Osteoblast (primary cell): ENCODE results near the gene HNRNPM. TPM values are rescaled to one million over a fixed set of nuclear protein-coding genes. Genes with fewer than 3 reads are reported as not detected.
A peak's percentile ranks its signal among the peaks of the same experiment; 100 is the strongest.
"Not testable (repeated sequence)": the region's sequence is repeated elsewhere in the genome, so short reads cannot be mapped to it uniquely, and the experiment has no call there.

ENCODE experiments used
- DNase-seq: peaks from one replicate; pipeline ENCODE4 v3.0.0; 2011; ENCODE audit warnings: low spot score, mixed read lengths; ENCODE audit not compliant: insufficient read length; ENCODE audit errors: missing footprints
- H2AFZ ChIP-seq: 2 replicates; pipeline ENCODE4 v1.6.0; 2011; ENCODE audit warnings: mild to moderate bottlenecking, low read length
- H3K27ac ChIP-seq: 2 replicates; pipeline ENCODE4 v1.5.1; 2011; ENCODE audit warnings: mild to moderate bottlenecking, low read depth, low read length, moderate library complexity
- H3K27me3 ChIP-seq: 2 replicates; pipeline ENCODE4 v1.6.0; 2012; ENCODE audit warnings: mild to moderate bottlenecking, control low read depth, inconsistent platforms, low read length, moderate library complexity; ENCODE audit not compliant: insufficient read depth
- H3K36me3 ChIP-seq: 2 replicates; pipeline ENCODE4 v1.5.1; 2011; ENCODE audit warnings: mild to moderate bottlenecking, low read length, control low read depth, moderate library complexity; ENCODE audit not compliant: insufficient read depth
- H3K4me1 ChIP-seq: 2 replicates; pipeline ENCODE4 v1.5.1; 2011; ENCODE audit warnings: mild to moderate bottlenecking, low read length, control low read depth, moderate library complexity; ENCODE audit not compliant: insufficient read depth
- H3K4me2 ChIP-seq: 2 replicates; pipeline ENCODE4 v1.6.0; 2011; ENCODE audit warnings: mild to moderate bottlenecking, low read length; ENCODE audit not compliant: insufficient read depth
- H3K4me3 ChIP-seq: fragments of 200-600 bp; sonication (generic); 3 replicates; pipeline ENCODE4 v1.5.1; 2012; ENCODE audit warnings: mild to moderate bottlenecking, low read length, inconsistent platforms; ENCODE audit not compliant: insufficient read depth
- H3K79me2 ChIP-seq: 2 replicates; pipeline ENCODE4 v1.6.0; 2012; ENCODE audit warnings: mild to moderate bottlenecking, low read length, control low read depth, inconsistent platforms; ENCODE audit not compliant: insufficient read depth
- H3K9me3 ChIP-seq: 2 replicates; pipeline ENCODE4 v1.5.1; 2011; ENCODE audit warnings: low read depth, low read length, control low read depth
- H4K20me1 ChIP-seq: 2 replicates; pipeline ENCODE4 v1.6.0; 2012; ENCODE audit warnings: mild to moderate bottlenecking, low read length, control low read depth; ENCODE audit not compliant: insufficient read depth
- CTCF ChIP-seq: IDR thresholded peaks from 2 replicates; pipeline ENCODE4 v1.5.1; 2011; ENCODE audit warnings: mild to moderate bottlenecking, low read depth, low read length, moderate library complexity; ENCODE audit errors: extremely low read depth
- total RNA-seq: library from RNA; depleted of rRNA; stranded (reverse); fragments of >200 nt; gene quantifications from 2 replicates; pipeline ENCODE4 v1.2.3, GENCODE V29; 2012

The HNRNPM gene
- total RNA-seq, 1 donor: 39.4 TPM

GRCh38 chr19:8401981-8402411 lies 42.8 kb upstream of the HNRNPM start:
- Histone ChIP-seq H3K9me3 (no peaks in the 10 kb centered on the region), H3K4me1 (peaks cover 6% of the 10 kb centered on the region), H3K27me3 (no peaks in the 10 kb centered on the region), H3K27ac (no peak overlapping the region), H3K36me3 (peaks cover 7% of the 10 kb centered on the region), H3K4me3 (no peak overlapping the region), H3K79me2 (peaks cover 28% of the 10 kb centered on the region), H2AFZ (no peak overlapping the region), H4K20me1 (peaks cover 28% of the 10 kb centered on the region), H3K4me2 (no peak overlapping the region)
- TF ChIP-seq CTCF: no peak
- peak; percentile 62 for DNase-seq

GRCh38 chr19:8403098-8403819 lies 41.5 kb upstream of the HNRNPM start:
- peak; percentile 50 for DNase-seq
- Histone ChIP-seq H3K4me2 (no peak overlapping the region), H3K27ac (no peak overlapping the region), H3K4me3 (no peak overlapping the region), H3K79me2 (peaks cover 15% of the 10 kb centered on the region), H3K36me3 (peaks cover 7% of the 10 kb centered on the region), H4K20me1 (peaks cover 16% of the 10 kb centered on the region), H3K9me3 (no peaks in the 10 kb centered on the region), H3K4me1 (no peaks in the 10 kb centered on the region), H2AFZ (no peak overlapping the region), H3K27me3 (no peaks in the 10 kb centered on the region)
- TF ChIP-seq CTCF: no peak

GRCh38 chr19:8403820-8404109 lies 41.0 kb upstream of the HNRNPM start:
- Histone ChIP-seq H3K36me3 (peaks cover 7% of the 10 kb centered on the region), H3K4me2 (no peak overlapping the region), H3K4me3 (no peak overlapping the region), H2AFZ (no peak overlapping the region), H3K79me2 (peaks cover 11% of the 10 kb centered on the region), H4K20me1 (peaks cover 12% of the 10 kb centered on the region), H3K27me3 (no peaks in the 10 kb centered on the region), H3K4me1 (no peaks in the 10 kb centered on the region), H3K27ac (no peak overlapping the region), H3K9me3 (no peaks in the 10 kb centered on the region)
- no peak for DNase-seq
- no peak for TF ChIP-seq CTCF

GRCh38 chr19:8404391-8405151 lies 40.2 kb upstream of the HNRNPM start:
- peak; percentile 34 for DNase-seq
- no peak for TF ChIP-seq CTCF

GRCh38 chr19:8410718-8411117 lies 34.1 kb upstream of the HNRNPM start:
- not testable (repeated sequence) for H2AFZ ChIP-seq, H3K27ac ChIP-seq, DNase-seq, H3K9me3 ChIP-seq, H3K4me3 ChIP-seq, H3K36me3 ChIP-seq, H3K79me2 ChIP-seq, H4K20me1 ChIP-seq, H3K4me2 ChIP-seq, H3K27me3 ChIP-seq, H3K4me1 ChIP-seq

More at GRCh38 chr19:8404391-8405151, 40.2 kb upstream of the HNRNPM start:
- H3K36me3 ChIP-seq: peaks cover 7% of the 10 kb centered on the region
- no peak overlapping the region for H3K4me3 ChIP-seq
- no peak overlapping the region for H3K4me2 ChIP-seq
- peaks cover 7% of the 10 kb centered on the region for H4K20me1 ChIP-seq
- no peak overlapping the region for H3K27ac ChIP-seq
- H2AFZ ChIP-seq: no peak overlapping the region
- H3K27me3 ChIP-seq: no peaks in the 10 kb centered on the region
- no peaks in the 10 kb centered on the region for H3K4me1 ChIP-seq
- peaks cover 7% of the 10 kb centered on the region for H3K79me2 ChIP-seq
- H3K9me3 ChIP-seq: no peaks in the 10 kb centered on the region
